Mesothelial cell of epicardium (in vitro differentiated cells): ENCODE data around the gene WFS1. TPM values are rescaled to one million over a fixed set of nuclear protein-coding genes. Genes with fewer than 3 reads are reported as not detected.

Experiments used
- DNase-seq, 2 experiments: peaks; one replicate each; pipeline ENCODE4 v3.0.0; 2021; ENCODE audit warnings: low spot score in 2 of 2; ENCODE audit not compliant: unreplicated experiment in 2 of 2
- H3K27ac Mint-ChIP-seq: 2 replicates; pipeline ENCODE4 v1.8.0; 2021; ENCODE audit warnings: mixed read lengths
- H3K27me3 Mint-ChIP-seq: 2 replicates; pipeline ENCODE4 v1.8.0; 2021; ENCODE audit warnings: low read depth, mixed read lengths
- H3K36me3 Mint-ChIP-seq: 2 replicates; pipeline ENCODE4 v1.8.0; 2021; ENCODE audit warnings: mixed read lengths
- H3K4me1 Mint-ChIP-seq: 2 replicates; pipeline ENCODE4 v1.8.0; 2021; ENCODE audit warnings: mixed read lengths
- H3K4me3 Mint-ChIP-seq: 2 replicates; pipeline ENCODE4 v1.8.0; 2021; ENCODE audit warnings: mild to moderate bottlenecking, moderate library complexity, mixed read lengths
- H3K9me3 Mint-ChIP-seq: 2 replicates; pipeline ENCODE4 v1.8.0; 2021; ENCODE audit warnings: mixed read lengths
- total RNA-seq: library from RNA; stranded (reverse); gene quantifications from 3 replicates; pipeline ENCODE4 v1.2.1, GENCODE V29; 2021
- TF ChIP-seq, protein P1 (sequence below): fragments of 200-600 bp; sonication (generic); IDR thresholded peaks from one replicate; pipeline ENCODE4 v1.5.0; 2021; ENCODE audit warnings: antibody characterized with exemption; ENCODE audit not compliant: unreplicated experiment

WFS1 gene
- total RNA-seq, 1 donor from 2014 or later = 34.2 TPM

DNA sequence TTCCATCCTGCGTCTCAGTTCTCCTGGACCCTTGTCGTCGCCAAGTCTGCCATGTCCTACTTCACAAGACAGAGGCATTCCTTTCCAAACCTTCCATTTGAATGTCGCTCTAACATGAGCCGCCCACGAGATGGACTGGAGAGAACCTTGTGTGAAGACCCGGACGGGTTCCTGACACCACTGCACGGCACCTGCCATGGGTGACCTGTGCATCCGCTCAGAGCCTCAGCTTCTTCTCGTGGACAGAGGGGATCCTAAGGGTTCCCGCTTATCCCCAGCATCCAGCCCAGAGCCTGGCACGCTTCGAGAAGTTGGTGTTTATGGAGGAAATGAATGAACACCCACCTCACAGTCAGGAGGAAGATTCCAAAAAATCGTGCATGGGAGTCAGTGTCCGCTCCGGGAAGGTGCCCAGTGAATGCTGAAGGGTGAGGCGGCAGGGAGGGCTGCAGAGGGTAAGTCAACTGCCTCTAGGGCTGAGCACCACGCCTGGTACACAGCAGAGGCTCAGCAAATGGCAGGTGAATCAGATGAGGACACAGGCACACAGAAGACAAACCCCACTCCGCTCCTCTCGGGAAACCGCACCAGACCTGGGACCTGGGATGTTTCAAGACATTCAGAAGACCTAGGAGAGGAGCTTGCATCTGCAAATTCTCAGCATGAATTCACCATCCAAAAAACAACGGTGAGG lies 52.6 kb downstream of the WFS1 start:
- Mint-ChIP-seq H3K9me3 (no peaks in the 10 kb centered on the region), H3K36me3 (no peaks in the 10 kb centered on the region), H3K27me3 (peaks cover 15% of the 10 kb centered on the region), H3K27ac (no peak overlapping the region), H3K4me1 (no peaks in the 10 kb centered on the region), H3K4me3 (no peak overlapping the region)
- no peak for DNase-seq
- TF ChIP-seq, protein P1, sequence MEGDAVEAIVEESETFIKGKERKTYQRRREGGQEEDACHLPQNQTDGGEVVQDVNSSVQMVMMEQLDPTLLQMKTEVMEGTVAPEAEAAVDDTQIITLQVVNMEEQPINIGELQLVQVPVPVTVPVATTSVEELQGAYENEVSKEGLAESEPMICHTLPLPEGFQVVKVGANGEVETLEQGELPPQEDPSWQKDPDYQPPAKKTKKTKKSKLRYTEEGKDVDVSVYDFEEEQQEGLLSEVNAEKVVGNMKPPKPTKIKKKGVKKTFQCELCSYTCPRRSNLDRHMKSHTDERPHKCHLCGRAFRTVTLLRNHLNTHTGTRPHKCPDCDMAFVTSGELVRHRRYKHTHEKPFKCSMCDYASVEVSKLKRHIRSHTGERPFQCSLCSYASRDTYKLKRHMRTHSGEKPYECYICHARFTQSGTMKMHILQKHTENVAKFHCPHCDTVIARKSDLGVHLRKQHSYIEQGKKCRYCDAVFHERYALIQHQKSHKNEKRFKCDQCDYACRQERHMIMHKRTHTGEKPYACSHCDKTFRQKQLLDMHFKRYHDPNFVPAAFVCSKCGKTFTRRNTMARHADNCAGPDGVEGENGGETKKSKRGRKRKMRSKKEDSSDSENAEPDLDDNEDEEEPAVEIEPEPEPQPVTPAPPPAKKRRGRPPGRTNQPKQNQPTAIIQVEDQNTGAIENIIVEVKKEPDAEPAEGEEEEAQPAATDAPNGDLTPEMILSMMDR = no peak

DNA sequence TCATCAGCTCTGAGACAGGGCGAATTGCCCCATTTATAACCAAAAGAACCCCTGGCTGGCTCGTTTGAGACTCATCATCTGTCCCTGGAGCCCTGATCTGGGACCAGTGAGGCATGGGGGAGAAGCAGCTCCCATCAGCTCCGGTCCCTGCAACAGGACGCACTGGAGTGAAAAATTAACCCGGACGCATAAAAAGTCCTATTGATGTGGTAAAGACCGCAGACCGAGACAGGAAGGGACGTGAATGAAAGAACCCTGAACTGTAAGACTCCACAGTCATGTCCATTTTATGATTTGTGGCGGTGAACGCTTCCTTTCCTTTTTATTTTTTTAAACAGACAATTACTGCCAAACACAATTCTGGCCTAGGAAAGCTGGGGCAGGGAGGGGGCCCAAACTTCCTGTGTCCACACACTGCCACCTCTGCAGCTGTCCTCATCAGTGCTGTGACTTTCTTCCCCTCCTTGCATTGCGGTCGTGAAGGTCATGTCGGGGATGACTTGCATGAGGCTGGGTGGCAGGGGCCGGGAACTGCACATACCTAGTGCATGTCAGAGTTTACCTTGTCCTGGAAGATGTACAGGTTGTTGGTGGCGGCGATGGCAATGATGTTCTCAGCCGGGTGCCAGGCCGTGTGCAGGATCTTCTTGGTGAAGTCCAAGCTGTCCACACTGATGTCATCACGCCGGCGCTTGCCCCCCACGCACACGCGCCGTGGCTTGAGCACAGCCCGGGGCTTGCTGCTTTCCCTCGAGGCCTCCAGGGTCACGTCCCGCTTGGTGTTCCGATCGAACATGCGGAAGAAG lies 53.3 kb downstream of the WFS1 start:
- Mint-ChIP-seq H3K4me3 (no peak overlapping the region), H3K9me3 (no peaks in the 10 kb centered on the region), H3K27ac (no peak overlapping the region), H3K27me3 (peaks cover 18% of the 10 kb centered on the region), H3K36me3 (no peaks in the 10 kb centered on the region), H3K4me1 (no peaks in the 10 kb centered on the region)
- TF ChIP-seq, protein P1 = no peak
- no peak for DNase-seq

DNA sequence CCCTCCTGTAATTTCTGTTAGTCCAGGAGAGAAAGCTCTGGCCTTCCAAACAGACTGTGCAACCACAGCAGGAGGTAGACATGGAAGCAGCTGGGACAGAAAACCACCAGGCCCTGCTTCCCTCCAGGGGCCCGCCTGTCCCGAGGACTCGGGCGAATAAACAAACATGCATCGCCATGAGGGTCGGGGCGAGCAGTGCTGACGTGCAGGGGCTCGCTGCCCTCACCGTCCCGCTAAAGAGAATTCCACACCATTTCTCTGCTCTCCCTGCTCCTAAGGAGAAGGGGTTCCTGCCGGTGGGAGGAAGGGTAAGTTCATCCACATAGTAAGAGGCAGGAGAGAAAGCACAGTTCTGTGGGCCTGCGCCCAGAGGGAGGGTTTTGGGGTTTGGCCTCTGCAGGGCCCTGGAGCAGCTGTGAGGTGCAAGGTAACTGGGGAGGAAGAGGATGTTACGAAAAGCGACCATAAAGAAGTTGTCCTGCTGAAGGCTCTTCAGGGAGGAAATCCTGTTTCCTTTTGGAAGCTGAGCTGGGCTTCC lies 54.9 kb downstream of the WFS1 start:
- peaks cover 29% of the 10 kb centered on the region for H3K27me3 Mint-ChIP-seq
- TF ChIP-seq, protein P1 = no peak
- no peaks in the 10 kb centered on the region for H3K36me3 Mint-ChIP-seq
- no peaks in the 10 kb centered on the region for H3K9me3 Mint-ChIP-seq
- no peak for DNase-seq
- H3K4me3 Mint-ChIP-seq = no peak overlapping the region
- H3K27ac Mint-ChIP-seq = no peak overlapping the region
- H3K4me1 Mint-ChIP-seq = no peaks in the 10 kb centered on the region

DNA sequence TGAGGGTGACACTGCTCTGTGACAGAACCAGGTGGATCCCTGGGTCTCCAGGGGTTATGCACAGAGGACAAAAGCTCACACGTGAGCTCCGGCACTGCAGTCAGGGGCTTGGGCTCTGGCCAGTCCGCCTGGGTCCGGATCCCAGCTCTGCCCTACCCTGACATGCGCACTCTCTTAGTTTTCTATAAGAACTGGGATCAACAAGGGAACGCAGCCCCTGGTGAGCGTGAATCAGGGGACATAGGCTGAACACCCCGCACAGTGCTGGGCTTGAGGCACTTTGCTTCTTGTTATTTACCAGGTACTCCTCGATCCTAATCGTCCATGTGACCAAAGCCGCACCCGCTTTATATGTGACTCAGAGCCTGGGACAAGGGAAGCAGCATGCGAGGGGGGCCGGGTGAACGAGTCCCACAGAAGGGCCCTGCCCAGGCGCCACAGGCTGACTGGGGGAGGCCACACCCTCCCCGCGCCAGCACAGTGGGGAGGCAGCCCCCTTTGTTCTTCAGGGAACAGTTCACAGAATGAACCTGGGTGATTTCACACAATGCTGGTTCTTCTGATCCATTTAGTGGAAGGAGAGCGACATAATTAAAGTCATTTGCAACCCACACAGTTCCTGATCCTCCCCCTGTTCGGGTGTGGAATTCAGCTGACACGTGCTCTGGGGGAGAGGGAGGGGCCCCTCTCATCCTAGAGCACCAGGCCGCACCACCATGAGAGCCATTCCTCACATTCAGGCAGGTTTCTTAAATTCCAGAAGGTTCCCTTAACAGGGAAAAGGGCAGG lies 55.5 kb downstream of the WFS1 start:
- Mint-ChIP-seq H3K4me1 (no peaks in the 10 kb centered on the region), H3K9me3 (no peaks in the 10 kb centered on the region), H3K4me3 (no peak overlapping the region), H3K27me3 (peaks cover 34% of the 10 kb centered on the region), H3K27ac (no peak overlapping the region), H3K36me3 (no peaks in the 10 kb centered on the region)
- TF ChIP-seq, protein P1 = no peak
- no peak for DNase-seq

DNA sequence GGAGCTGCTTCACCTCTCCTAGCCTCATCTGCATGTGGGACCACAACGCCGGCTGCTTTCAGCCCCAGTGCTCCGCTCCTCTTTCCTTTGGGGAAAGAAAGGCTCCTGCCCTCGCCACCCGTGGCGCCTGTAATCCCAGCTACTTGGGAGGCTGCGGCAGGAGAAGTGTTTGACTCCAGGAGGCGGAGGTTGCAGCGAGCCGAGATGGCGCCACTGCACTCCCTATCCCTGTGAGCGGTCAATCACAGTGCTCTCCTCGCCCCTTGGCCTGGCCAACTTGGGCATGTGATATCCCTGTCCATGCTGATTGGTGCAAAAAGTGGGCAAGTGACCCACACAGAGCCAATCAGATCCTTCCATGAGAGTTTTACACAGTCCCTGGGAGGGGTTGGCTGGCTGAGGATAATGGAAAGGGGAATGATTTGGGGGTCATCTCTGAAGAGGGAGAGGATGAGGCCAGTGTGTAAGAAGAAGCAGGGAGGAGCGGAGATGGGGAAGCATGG lies 56.2 kb downstream of the WFS1 start:
- TF ChIP-seq, protein P1 = no peak
- no peak for DNase-seq
- no peak overlapping the region for H3K4me3 Mint-ChIP-seq
- no peaks in the 10 kb centered on the region for H3K4me1 Mint-ChIP-seq
- H3K9me3 Mint-ChIP-seq = no peaks in the 10 kb centered on the region
- peaks cover 32% of the 10 kb centered on the region for H3K27me3 Mint-ChIP-seq
- no peaks in the 10 kb centered on the region for H3K36me3 Mint-ChIP-seq
- H3K27ac Mint-ChIP-seq = no peak overlapping the region
